Mesenchymal stem cell (in vitro differentiated cells and primary cell): ENCODE results near the gene CTNNA3.

ENCODE experiments used
- DNase-seq: peaks from one replicate; pipeline ENCODE4 v3.0.0-alpha.2; 2013
- H2AFZ ChIP-seq: one replicate; pipeline ENCODE4 v1.6.1; 2013; ENCODE audit warnings: low read depth, mild to moderate bottlenecking, control low read depth, inconsistent platforms, low read length, moderate library complexity
- H2AK5ac ChIP-seq: 2 replicates; pipeline ENCODE4 v1.6.1; 2013; ENCODE audit warnings: low read length, moderate library complexity, mild to moderate bottlenecking, inconsistent platforms; ENCODE audit not compliant: severe bottlenecking
- H2BK120ac ChIP-seq: one replicate; pipeline ENCODE4 v1.6.1; 2013; ENCODE audit warnings: low read depth, mild to moderate bottlenecking, inconsistent platforms, low read length, moderate library complexity
- H2BK12ac ChIP-seq, 2 experiments: one replicate each; pipeline ENCODE4 v1.6.1; 2013; ENCODE audit warnings: inconsistent platforms in 2 of 2, low read length in 2 of 2, mild to moderate bottlenecking in 2 of 2, moderate library complexity in 2 of 2, control low read depth in 1 of 2
- H2BK15ac ChIP-seq: one replicate; pipeline ENCODE4 v1.6.1; 2013; ENCODE audit warnings: mild to moderate bottlenecking, low read depth, inconsistent platforms; ENCODE audit not compliant: poor library complexity, severe bottlenecking
- H2BK5ac ChIP-seq: 2 replicates; pipeline ENCODE4 v1.6.1; 2013; ENCODE audit warnings: low read depth, mild to moderate bottlenecking, low read length, control low read depth, inconsistent platforms; ENCODE audit not compliant: poor library complexity, severe bottlenecking
- H3K14ac ChIP-seq, 2 experiments: one replicate each; pipeline ENCODE4 v1.6.1; 2013; ENCODE audit warnings: inconsistent platforms in 2 of 2, low read length in 2 of 2, control low read depth in 1 of 2, mild to moderate bottlenecking in 1 of 2, moderate library complexity in 1 of 2
- H3K18ac ChIP-seq, 2 experiments: one replicate each; pipeline ENCODE4 v1.6.1; 2013; ENCODE audit warnings: inconsistent platforms in 2 of 2, low read length in 2 of 2, control low read depth in 1 of 2, low read depth in 1 of 2, mild to moderate bottlenecking in 1 of 2
- H3K23ac ChIP-seq, 2 experiments: one replicate each; pipeline ENCODE4 v1.6.1; 2013; ENCODE audit warnings: inconsistent platforms in 2 of 2, low read length in 2 of 2, mild to moderate bottlenecking in 2 of 2, moderate library complexity in 2 of 2, control low read depth in 1 of 2
- H3K27ac ChIP-seq: 2 replicates; pipeline ENCODE4 v1.5.1; 2013; ENCODE audit warnings: mild to moderate bottlenecking, moderate library complexity, low read length, control low read depth, inconsistent platforms; ENCODE audit not compliant: poor library complexity, severe bottlenecking
- H3K27me3 ChIP-seq, 2 experiments: 2 replicates each; pipeline versions ENCODE4 v1.6.1 to v1.7.0; 2013; ENCODE audit warnings: low read length in 2 of 2, mild to moderate bottlenecking in 2 of 2, moderate library complexity in 2 of 2, control low read depth in 1 of 2, inconsistent platforms in 1 of 2; ENCODE audit not compliant: control insufficient read depth in 1 of 2, insufficient read depth in 1 of 2
- H3K36me3 ChIP-seq, 2 experiments: 2 replicates each; pipeline versions ENCODE4 v1.6.1 to v1.7.0; 2013; ENCODE audit warnings: low read length in 2 of 2, control low read depth in 1 of 2, inconsistent platforms in 1 of 2, low read depth in 1 of 2, mild to moderate bottlenecking in 1 of 2; ENCODE audit not compliant: insufficient read depth in 2 of 2, control insufficient read depth in 1 of 2
- H3K4ac ChIP-seq, 2 experiments: one replicate each; pipeline ENCODE4 v1.6.1; 2013; ENCODE audit warnings: inconsistent platforms in 2 of 2, low read length in 2 of 2, mild to moderate bottlenecking in 2 of 2, moderate library complexity in 2 of 2, control low read depth in 1 of 2, low read depth in 1 of 2
- H3K4me1 ChIP-seq: 2 replicates; pipeline ENCODE4 v1.6.1; 2013; ENCODE audit warnings: low read depth, low read length, control low read depth; ENCODE audit not compliant: control insufficient read depth, insufficient read depth
- H3K4me2 ChIP-seq: 2 replicates; pipeline ENCODE4 v1.6.1; 2013; ENCODE audit warnings: low read length, mild to moderate bottlenecking, inconsistent platforms; ENCODE audit not compliant: poor library complexity, severe bottlenecking
- H3K4me3 ChIP-seq, 2 experiments: 2 replicates each; pipeline versions ENCODE4 v1.5.1 to v1.7.0; 2013; ENCODE audit warnings: low read length in 2 of 2, mild to moderate bottlenecking in 2 of 2, control low read depth in 1 of 2, low read depth in 1 of 2; ENCODE audit not compliant: insufficient read depth in 1 of 2
- H3K79me1 ChIP-seq: replicated peaks from 2 replicates; pipeline ENCODE4 v1.6.1; 2013; ENCODE audit warnings: mild to moderate bottlenecking, control low read depth, low read length, inconsistent platforms; ENCODE audit not compliant: poor library complexity, severe bottlenecking
- H3K9ac ChIP-seq: 2 replicates; pipeline ENCODE4 v1.7.0; 2013; ENCODE audit warnings: mild to moderate bottlenecking, low read length, moderate library complexity
- H3K9me3 ChIP-seq: 2 replicates; pipeline ENCODE4 v1.7.0; 2013; ENCODE audit warnings: mild to moderate bottlenecking, low read length; ENCODE audit not compliant: control insufficient read depth
- H4K8ac ChIP-seq: one replicate; pipeline ENCODE4 v1.6.1; 2013; ENCODE audit warnings: inconsistent platforms, mild to moderate bottlenecking, low read length, moderate library complexity
- H4K91ac ChIP-seq: one replicate; pipeline ENCODE4 v1.6.1; 2013; ENCODE audit warnings: mild to moderate bottlenecking, low read length, inconsistent platforms
- WGBS: methylation state at CpG from one replicate; pipeline ENCODE4 v1.1.7; 2013; ENCODE audit warnings: mixed read lengths; 5-methylcytosine and 5-hydroxymethylcytosine counted together

CTNNA3 gene

DNA sequence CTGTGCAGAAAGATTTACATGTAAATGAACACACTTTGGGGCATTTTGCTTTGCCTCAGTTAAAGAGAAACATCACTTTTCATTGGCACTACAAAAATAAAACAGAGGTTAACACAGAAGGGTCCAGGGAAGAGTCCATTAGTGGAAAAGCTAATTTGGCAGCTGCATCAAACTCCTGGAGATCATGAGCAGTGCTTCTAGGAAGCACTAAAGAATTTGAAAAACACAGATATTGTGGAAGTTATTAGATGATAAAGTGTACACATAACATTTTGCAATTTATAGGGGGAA, 608.9 kb downstream of the CTNNA3 start:
- Histone ChIP-seq H4K8ac (no peak overlapping the region), H2AK5ac (no peak overlapping the region), H2BK5ac (no peak overlapping the region), H2AFZ (no peak overlapping the region), H3K79me1 (no peaks in the 10 kb centered on the region), H4K91ac (no peak overlapping the region), H2BK12ac (no peak overlapping the region), H3K27ac (no peak overlapping the region), H3K18ac (no peak overlapping the region), H3K36me3 (no peaks in the 10 kb centered on the region), H3K4me2 (no peak overlapping the region), H3K4ac (no peak overlapping the region), H2BK120ac (no peak overlapping the region), H3K27me3 (no peaks in the 10 kb centered on the region), H3K4me3 (no peak overlapping the region), H3K9me3 (no peaks in the 10 kb centered on the region), H3K23ac (no peak overlapping the region), H3K9ac (no peak overlapping the region), H2BK15ac (no peak overlapping the region), H3K4me1 (no peaks in the 10 kb centered on the region), H3K14ac (no peak overlapping the region)
- DNase-seq: no peak

GRCh38 chr10:67086327-67087134, 609.5 kb downstream of the CTNNA3 start:
- H3K4me1 ChIP-seq: no peaks in the 10 kb centered on the region
- H3K36me3 ChIP-seq: no peaks in the 10 kb centered on the region
- no peak overlapping the region for H3K23ac ChIP-seq
- H4K8ac ChIP-seq: no peak overlapping the region
- DNase-seq: no peak
- no peak overlapping the region for H4K91ac ChIP-seq
- H2AFZ ChIP-seq: no peak overlapping the region
- H3K18ac ChIP-seq: no peak overlapping the region
- no peaks in the 10 kb centered on the region for H3K79me1 ChIP-seq
- no CpG with 5 or more reads among the region's 2 CpGs for WGBS
- no peak overlapping the region for H2BK15ac ChIP-seq
- no peak overlapping the region for H3K14ac ChIP-seq
- H3K27me3 ChIP-seq: no peaks in the 10 kb centered on the region
- H2BK12ac ChIP-seq: no peak overlapping the region
- H3K9me3 ChIP-seq: no peaks in the 10 kb centered on the region
- H2BK120ac ChIP-seq: no peak overlapping the region
- no peak overlapping the region for H3K4me3 ChIP-seq
- no peak overlapping the region for H2BK5ac ChIP-seq
- no peak overlapping the region for H3K4ac ChIP-seq
- no peak overlapping the region for H3K9ac ChIP-seq
- H3K27ac ChIP-seq: no peak overlapping the region
- no peak overlapping the region for H2AK5ac ChIP-seq
- no peak overlapping the region for H3K4me2 ChIP-seq

DNA sequence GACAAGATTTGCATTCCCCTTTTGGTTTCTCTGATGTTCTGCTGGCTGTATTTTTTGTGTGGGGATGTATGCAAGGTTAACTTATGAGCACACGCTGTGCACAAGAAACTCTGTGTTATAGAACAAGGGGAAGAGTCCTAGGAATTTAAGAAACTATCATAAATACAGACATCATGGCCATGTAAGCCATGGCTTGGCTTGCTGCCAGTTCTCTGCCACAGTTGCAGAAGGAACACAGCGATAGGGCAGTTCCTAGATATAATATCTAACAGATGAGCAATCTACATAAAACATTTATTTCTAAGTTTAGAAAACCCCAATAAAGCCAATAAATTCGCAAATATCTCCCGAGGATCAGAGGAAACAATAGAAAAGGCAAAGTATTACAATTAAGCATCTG, 616.9 kb downstream of the CTNNA3 start:
- Histone ChIP-seq H3K36me3 (no peaks in the 10 kb centered on the region), H3K9me3 (no peaks in the 10 kb centered on the region), H4K8ac (no peak overlapping the region), H3K4me2 (no peak overlapping the region), H3K14ac (no peak overlapping the region), H2BK120ac (no peak overlapping the region), H4K91ac (no peak overlapping the region), H3K23ac (no peak overlapping the region), H2BK5ac (no peak overlapping the region), H3K4me1 (no peaks in the 10 kb centered on the region), H3K27ac (no peak overlapping the region), H3K4ac (no peak overlapping the region), H3K4me3 (no peak overlapping the region), H2BK15ac (no peak overlapping the region), H3K18ac (no peak overlapping the region), H2AFZ (no peak overlapping the region), H3K79me1 (no peaks in the 10 kb centered on the region), H3K27me3 (no peaks in the 10 kb centered on the region), H2AK5ac (no peak overlapping the region), H2BK12ac (no peak overlapping the region), H3K9ac (no peak overlapping the region)
- 50% methylated on average over 1 of the region's 4 CpGs for WGBS
- no peak for DNase-seq

DNA sequence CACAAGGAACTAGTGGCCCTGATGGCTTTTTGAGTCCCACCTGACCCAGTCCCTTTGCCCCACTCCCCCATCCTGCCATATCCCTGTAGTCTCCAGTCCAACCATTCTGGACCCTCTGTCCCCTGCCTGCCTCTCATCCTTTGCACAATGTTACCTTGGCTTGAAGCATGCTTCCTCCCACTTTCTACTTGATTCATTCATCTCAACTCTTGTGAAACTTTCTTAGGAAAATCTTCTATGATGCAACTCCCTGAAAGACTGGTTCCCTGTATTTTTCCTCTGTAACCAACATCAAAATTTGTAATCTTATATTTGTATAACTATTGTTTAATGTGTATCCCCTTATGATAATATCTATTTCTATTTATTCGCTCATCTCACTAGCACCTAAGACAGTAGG, 618.6 kb downstream of the CTNNA3 start:
- Histone ChIP-seq H3K79me1 (no peaks in the 10 kb centered on the region), H2BK15ac (no peak overlapping the region), H3K36me3 (no peaks in the 10 kb centered on the region), H3K14ac (no peak overlapping the region), H3K4me1 (no peaks in the 10 kb centered on the region), H3K9me3 (no peaks in the 10 kb centered on the region), H4K91ac (no peak overlapping the region), H3K27me3 (no peaks in the 10 kb centered on the region), H3K18ac (no peak overlapping the region), H4K8ac (no peak overlapping the region), H2AFZ (no peak overlapping the region), H3K9ac (no peak overlapping the region), H3K4me3 (no peak overlapping the region), H3K27ac (no peak overlapping the region), H2BK120ac (no peak overlapping the region), H2BK5ac (no peak overlapping the region), H3K4me2 (no peak overlapping the region), H3K23ac (no peak overlapping the region), H3K4ac (no peak overlapping the region), H2AK5ac (no peak overlapping the region), H2BK12ac (no peak overlapping the region)
- no peak for DNase-seq
- WGBS: no CpG with 5 or more reads among the region's 1 CpG
